HepG2 (cell line): ENCODE results near the gene PHOSPHO2. TPM values are rescaled to one million over a fixed set of nuclear protein-coding genes. Genes with fewer than 3 reads are reported as not detected.
A peak's percentile ranks its signal among the peaks of the same experiment; 100 is the strongest.

ENCODE experiments used
- BORCS8-MEF2B ChIP-seq: sonication (generic); formaldehyde crosslinking; IDR thresholded peaks from 2 replicates; pipeline ENCODE4 v1.8.0; 2022; ENCODE audit warnings: mild to moderate bottlenecking, missing genetic modification reagents
- EEA1 ChIP-seq: sonication (generic); formaldehyde crosslinking; IDR thresholded peaks from 2 replicates; pipeline ENCODE4 v1.5.1; 2020; ENCODE audit warnings: mild to moderate bottlenecking, missing genetic modification reagents, borderline replicate concordance
- FOXA1 ChIP-seq, 2 experiments: fragments of 450-650 bp in 1 of 2; sonication (generic) in 1 of 2; formaldehyde crosslinking in 1 of 2; IDR thresholded peaks; 2 replicates each; pipeline versions ENCODE4 v1.4.0 to v1.6.1; 2016 to 2020; ENCODE audit warnings: missing genetic modification reagents in 1 of 2
- FOXO4 ChIP-seq: sonication (generic); formaldehyde crosslinking; conservative IDR thresholded peaks from 2 replicates; pipeline ENCODE4 v1.8.1; 2023; ENCODE audit warnings: missing genetic modification reagents
- GFI1 ChIP-seq: sonication (generic); formaldehyde crosslinking; IDR thresholded peaks from 2 replicates; pipeline ENCODE4 v1.5.0; 2020; ENCODE audit warnings: missing genetic modification reagents, mild to moderate bottlenecking, borderline replicate concordance
- HDAC2 ChIP-seq: sonication (generic); formaldehyde crosslinking; IDR thresholded peaks from 2 replicates; pipeline ENCODE4 v1.4.0; 2020; ENCODE audit warnings: missing genetic modification reagents
- MAFF ChIP-seq: IDR thresholded peaks from 2 replicates; pipeline ENCODE4 v1.6.1; 2011; ENCODE audit warnings: low read depth, low read length, improper control_type of control experiment
- MED1 ChIP-seq: sonication (generic); formaldehyde crosslinking; IDR thresholded peaks from 2 replicates; pipeline ENCODE4 v1.4.0; 2020; ENCODE audit warnings: missing genetic modification reagents
- MXI1 ChIP-seq: IDR thresholded peaks from 3 replicates; pipeline ENCODE4 v1.6.1; 2012; ENCODE audit warnings: low read depth, low read length, inconsistent platforms, borderline replicate concordance
- RCOR2 ChIP-seq: IDR thresholded peaks from 2 replicates; pipeline ENCODE4 v1.6.1; 2016; ENCODE audit warnings: missing biosample characterization, missing genetic modification reagents
- RFXAP ChIP-seq: sonication (generic); formaldehyde crosslinking; IDR thresholded peaks from 2 replicates; pipeline ENCODE4 v1.4.0; 2020; ENCODE audit warnings: missing genetic modification reagents, borderline replicate concordance
- RXRB ChIP-seq: IDR thresholded peaks from 2 replicates; pipeline ENCODE4 v1.6.1; 2016; ENCODE audit warnings: borderline replicate concordance, missing genetic modification reagents, missing compliant biosample characterization
- SALL1 ChIP-seq: sonication (generic); formaldehyde crosslinking; IDR thresholded peaks from 2 replicates; pipeline ENCODE4 v1.8.0; 2022; ENCODE audit warnings: mild to moderate bottlenecking, missing genetic modification reagents
- SIN3A ChIP-seq: IDR thresholded peaks from 2 replicates; pipeline ENCODE4 v1.6.1; 2011; ENCODE audit warnings: low read depth, mild to moderate bottlenecking, control low read depth, low read length, borderline replicate concordance
- THRA ChIP-seq: sonication (generic); formaldehyde crosslinking; IDR thresholded peaks from 2 replicates; pipeline ENCODE4 v1.4.0; 2020; ENCODE audit warnings: missing genetic modification reagents, borderline replicate concordance
- UBTF ChIP-seq: sonication (generic); formaldehyde crosslinking; IDR thresholded peaks from 2 replicates; pipeline ENCODE4 v1.4.0; 2020; ENCODE audit warnings: mild to moderate bottlenecking, missing genetic modification reagents
- ZBTB25 ChIP-seq: IDR thresholded peaks from 2 replicates; pipeline ENCODE4 v1.6.1; 2018; ENCODE audit warnings: missing genetic modification reagents
- ZNF251 ChIP-seq: sonication (generic); formaldehyde crosslinking; IDR thresholded peaks from 2 replicates; pipeline ENCODE4 v1.9.0; 2021; ENCODE audit warnings: mild to moderate bottlenecking, missing genetic modification reagents
- polyA plus RNA-seq, 8 experiments: library from polyadenylated mRNA; depleted of rRNA in 3 of 8; stranded (reverse) in 7 of 8; unstranded in 1 of 8; fragments of >200 nt; fragmentation: Illumina TruSeq in 4 of 8; extraction: Trizol in 4 of 8; gene quantifications; 2 replicates each; pipeline versions ENCODE4 v1.2.1 to v1.2.3, GENCODE V29; 2011 to 2016; ENCODE audit warnings: low read depth in 4 of 8, missing spikeins in 1 of 8, mixed read lengths in 1 of 8; ENCODE audit not compliant: insufficient read depth in 1 of 8
- total RNA-seq, 5 experiments: library from RNA; depleted of rRNA; stranded (reverse); fragments of >200 nt; fragmentation: Illumina TruSeq; extraction: Trizol; gene quantifications; 2 replicates each; pipeline ENCODE4 v1.2.3, GENCODE V29; 2016; ENCODE audit warnings: low read depth in 1 of 5
- TF ChIP-seq, protein P1 (sequence below): IDR thresholded peaks from 2 replicates; pipeline ENCODE4 v1.6.1; 2016
- TF ChIP-seq, protein P2 (sequence below): IDR thresholded peaks from 2 replicates; pipeline ENCODE4 v1.6.1; 2016; ENCODE audit warnings: mild to moderate bottlenecking

The PHOSPHO2 gene
- total and polyA plus RNA-seq, 2 of the 13 experiments (the other 11 are each of a cell fraction or from before 2014, with no cell fraction given) = 6.1 to 11.4 TPM

DNA sequence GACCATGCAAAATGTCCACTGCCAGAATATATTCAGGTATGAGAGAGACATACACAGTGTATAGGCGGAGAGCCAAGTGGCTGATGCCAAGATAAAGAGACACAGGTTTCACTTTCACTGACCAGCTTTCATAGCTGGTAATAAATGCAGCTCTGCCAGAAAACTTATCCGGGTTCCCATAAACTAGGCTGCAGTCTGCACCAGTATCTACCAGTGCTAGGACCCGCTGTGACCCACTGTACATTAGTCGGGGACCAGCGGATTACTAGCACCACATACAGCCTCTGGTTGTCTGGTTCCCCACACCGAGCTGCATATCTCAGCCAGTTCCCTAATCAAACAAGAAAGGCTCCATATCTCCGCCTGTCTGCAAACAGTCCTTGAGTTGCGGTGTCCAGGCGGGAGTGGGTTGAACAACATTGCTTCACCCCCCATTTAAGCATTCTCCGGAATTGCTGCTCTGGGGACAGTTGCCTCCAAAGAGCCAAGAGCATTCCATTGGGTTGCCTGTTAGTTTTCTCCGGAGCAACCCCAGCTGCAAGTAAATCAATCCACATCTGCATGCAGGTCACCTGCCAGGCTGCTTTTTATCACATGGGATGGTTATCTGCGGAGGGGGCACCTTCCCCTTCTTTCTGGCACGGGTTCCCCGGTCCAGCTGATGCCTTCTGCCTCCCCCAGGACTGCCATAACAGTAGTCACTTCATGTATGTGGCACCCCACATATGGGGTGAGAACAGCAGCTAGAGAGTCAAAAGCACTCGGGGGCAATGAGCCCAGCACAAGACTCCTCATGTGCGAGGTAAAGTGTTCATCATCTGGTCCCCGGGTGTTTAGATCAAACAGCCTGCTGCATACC, 21.3 kb downstream of the PHOSPHO2 start (continued):
- TF ChIP-seq UBTF (CRISPR knock-in tag) (peak; percentile 65), RXRB (CRISPR knock-in tag) (peak; percentile 75), GFI1 (peak; percentile 20; the same call in 1 of the 2 replicates), SALL1 (CRISPR knock-in tag) (peak; percentile 88), HDAC2 (CRISPR knock-in tag) (peak; percentile 94), SIN3A (peak; percentile 66; the same call in 1 of the 2 replicates), FOXO4 (peak; percentile 90), RCOR2 (CRISPR knock-in tag) (peak; percentile 77), MED1 (CRISPR knock-in tag) (peak; percentile 79), MXI1 (no peak), FOXA1 (IDR thresholded peaks at IDR 0.05) (no peak), FOXA1 (CRISPR knock-in tag; IDR thresholded peaks at IDR 0.05) (peak; percentile 96), ZNF251 (CRISPR knock-in tag) (0 out of 2 replicates have a peak, but pooled peaks have one; percentile 28), MAFF (no peak), EEA1 (0 out of 2 replicates have a peak, but pooled peaks have one; percentile 40), ZBTB25 (peak; percentile 69; the same call in 1 of the 2 replicates), BORCS8-MEF2B (CRISPR knock-in tag) (0 out of 2 replicates have a peak, but pooled peaks have one; percentile 21), RFXAP (CRISPR knock-in tag) (peak; percentile 31; the same call in 1 of the 2 replicates), THRA (CRISPR knock-in tag) (peak; percentile 68; the same call in 1 of the 2 replicates)
- TF ChIP-seq, protein P1, sequence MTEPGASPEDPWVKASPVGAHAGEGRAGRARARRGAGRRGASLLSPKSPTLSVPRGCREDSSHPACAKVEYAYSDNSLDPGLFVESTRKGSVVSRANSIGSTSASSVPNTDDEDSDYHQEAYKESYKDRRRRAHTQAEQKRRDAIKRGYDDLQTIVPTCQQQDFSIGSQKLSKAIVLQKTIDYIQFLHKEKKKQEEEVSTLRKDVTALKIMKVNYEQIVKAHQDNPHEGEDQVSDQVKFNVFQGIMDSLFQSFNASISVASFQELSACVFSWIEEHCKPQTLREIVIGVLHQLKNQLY (CRISPR knock-in tag) = peak; percentile 64
- TF ChIP-seq, protein P2, sequence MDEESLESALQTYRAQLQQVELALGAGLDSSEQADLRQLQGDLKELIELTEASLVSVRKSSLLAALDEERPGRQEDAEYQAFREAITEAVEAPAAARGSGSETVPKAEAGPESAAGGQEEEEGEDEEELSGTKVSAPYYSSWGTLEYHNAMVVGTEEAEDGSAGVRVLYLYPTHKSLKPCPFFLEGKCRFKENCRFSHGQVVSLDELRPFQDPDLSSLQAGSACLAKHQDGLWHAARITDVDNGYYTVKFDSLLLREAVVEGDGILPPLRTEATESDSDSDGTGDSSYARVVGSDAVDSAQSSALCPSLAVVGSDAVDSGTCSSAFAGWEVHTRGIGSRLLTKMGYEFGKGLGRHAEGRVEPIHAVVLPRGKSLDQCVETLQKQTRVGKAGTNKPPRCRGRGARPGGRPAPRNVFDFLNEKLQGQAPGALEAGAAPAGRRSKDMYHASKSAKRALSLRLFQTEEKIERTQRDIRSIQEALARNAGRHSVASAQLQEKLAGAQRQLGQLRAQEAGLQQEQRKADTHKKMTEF (CRISPR knock-in tag) = peak; percentile 48; the same call in 1 of the 2 replicates
